SH-SY5Y (cell line): ENCODE results near the gene XIAP.

ENCODE experiments used
- GATA2 ChIP-seq: IDR thresholded peaks from 2 replicates; pipeline ENCODE4 v1.6.1; 2011; ENCODE audit warnings: mild to moderate bottlenecking, low read depth, low read length
- GATA3 ChIP-seq: IDR thresholded peaks from 2 replicates; pipeline ENCODE4 v1.6.1; 2011; ENCODE audit warnings: low read depth, mild to moderate bottlenecking, low read length, moderate library complexity

DNA sequence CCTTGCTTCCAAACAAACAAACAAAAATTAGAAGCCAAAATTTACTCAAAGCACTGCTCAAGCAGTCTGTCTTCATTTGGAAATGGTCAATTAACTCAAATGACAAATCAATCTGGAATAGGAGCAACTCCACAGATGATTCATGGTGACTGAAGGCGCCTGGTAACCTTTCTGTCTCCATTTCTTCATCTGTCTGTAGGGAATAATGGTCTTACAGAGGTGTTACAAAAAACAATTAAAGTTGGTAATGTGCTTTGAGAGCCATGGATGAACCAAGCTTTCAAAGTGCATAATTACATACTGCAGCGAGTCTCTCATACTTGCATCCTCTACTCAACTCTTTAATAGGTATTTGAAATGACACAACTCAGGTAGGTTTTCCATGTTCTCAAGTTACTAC, 63.4 kb downstream of the XIAP start:
- no peak for TF ChIP-seq GATA3
- no peak for TF ChIP-seq GATA2
